Suprapubic skin (tissue), 4 donors: ENCODE measurements around the gene IRS2. TPM values are rescaled to one million over a fixed set of nuclear protein-coding genes. Genes with fewer than 3 reads are reported as not detected.

Experiments used
- DNase-seq, 2 donors: peaks; one replicate each; pipeline ENCODE4 v3.0.0-alpha.2; 2019; ENCODE audit warnings: low spot score in 2 of 2
- H3K27ac ChIP-seq: fragments of 200-600 bp; sonication (generic); one replicate; pipeline ENCODE4 v1.5.1; 2019
- H3K27me3 ChIP-seq: fragments of 200-600 bp; sonication (generic); one replicate; pipeline ENCODE4 v1.5.1; 2019
- H3K36me3 ChIP-seq: fragments of 200-600 bp; sonication (generic); one replicate; pipeline ENCODE4 v1.5.1; 2019
- H3K4me1 ChIP-seq: fragments of 200-600 bp; sonication (generic); one replicate; pipeline ENCODE4 v1.5.1; 2019
- H3K4me3 ChIP-seq: fragments of 200-600 bp; sonication (generic); one replicate; pipeline ENCODE4 v1.5.1; 2019; ENCODE audit warnings: mild to moderate bottlenecking
- H3K9me3 ChIP-seq: fragments of 200-600 bp; sonication (generic); one replicate; pipeline ENCODE4 v1.5.1; 2019
- EP300 ChIP-seq: sonication (generic); formaldehyde crosslinking; IDR thresholded peaks from one replicate; pipeline ENCODE4 v1.6.1; 2017; ENCODE audit warnings: antibody characterized with exemption
- POLR2A ChIP-seq, 2 donors: fragments of 450-650 bp; IDR thresholded peaks; one replicate each; pipeline ENCODE4 v1.6.1; 2017; ENCODE audit warnings: antibody characterized with exemption in 2 of 2, mild to moderate bottlenecking in 2 of 2, moderate library complexity in 2 of 2
- POLR2AphosphoS5 ChIP-seq, 3 donors: sonication (generic); formaldehyde crosslinking; IDR thresholded peaks; one replicate each; pipeline ENCODE4 v1.6.1; 2017; ENCODE audit warnings: antibody characterized with exemption in 3 of 3
- WGBS: methylation state at CpG from one replicate; pipeline ENCODE4 v1.1.5; 2018; 5-methylcytosine and 5-hydroxymethylcytosine counted together
- total RNA-seq, 4 donors: library from RNA; depleted of rRNA; stranded (reverse); fragments of >200 nt; gene quantifications; one replicate each; pipeline ENCODE4 v1.1.0, GENCODE V29; 2016
- TF ChIP-seq, protein P1 (sequence below), 2 donors: fragments of 200-600 bp in 1 of 2; fragments of 450-650 bp in 1 of 2; sonication (generic) in 1 of 2; IDR thresholded peaks; one replicate each; pipeline ENCODE4 v1.5.1; 2016 to 2019; ENCODE audit warnings: antibody characterized with exemption in 2 of 2, mild to moderate bottlenecking in 1 of 2, moderate library complexity in 1 of 2

IRS2 gene
- total RNA-seq, 4 donors from 2014 or later, result 41.1 to 62.5 (median 51.8) TPM

DNA sequence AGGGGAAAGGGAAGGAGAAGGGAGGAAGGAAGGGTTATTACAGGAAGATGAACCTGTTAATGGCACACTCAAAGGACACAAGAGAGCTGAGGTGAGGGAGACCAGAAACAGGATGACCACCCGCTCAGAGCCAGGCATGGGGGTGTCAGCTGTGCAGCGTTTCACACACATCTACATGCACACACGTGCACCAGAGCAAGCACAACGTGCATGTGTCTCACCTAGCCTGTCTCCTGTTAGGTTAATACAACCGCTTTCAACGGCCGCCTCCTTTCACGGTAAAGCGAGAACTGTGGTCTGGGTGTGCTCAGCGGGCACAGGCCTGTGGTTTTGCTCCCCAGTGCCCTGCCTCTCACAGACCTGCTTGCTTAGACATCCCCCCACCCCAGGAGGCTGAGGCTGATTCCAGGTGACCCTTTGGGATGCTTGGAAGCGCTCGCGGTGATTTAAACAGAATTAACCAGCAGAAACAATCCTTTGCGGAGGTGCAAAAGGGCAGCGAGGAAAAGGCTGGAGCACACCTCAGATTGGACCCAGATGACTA, 27.4 kb downstream of the IRS2 start:
- Histone ChIP-seq H3K27me3 (no peaks in the 10 kb centered on the region), H3K4me3 (no peak overlapping the region), H3K36me3 (peaks cover 28% of the 10 kb centered on the region), H3K27ac (no peak overlapping the region), H3K9me3 (no peaks in the 10 kb centered on the region), H3K4me1 (peaks cover 11% of the 10 kb centered on the region)
- no peak for DNase-seq
- TF ChIP-seq, protein P1, sequence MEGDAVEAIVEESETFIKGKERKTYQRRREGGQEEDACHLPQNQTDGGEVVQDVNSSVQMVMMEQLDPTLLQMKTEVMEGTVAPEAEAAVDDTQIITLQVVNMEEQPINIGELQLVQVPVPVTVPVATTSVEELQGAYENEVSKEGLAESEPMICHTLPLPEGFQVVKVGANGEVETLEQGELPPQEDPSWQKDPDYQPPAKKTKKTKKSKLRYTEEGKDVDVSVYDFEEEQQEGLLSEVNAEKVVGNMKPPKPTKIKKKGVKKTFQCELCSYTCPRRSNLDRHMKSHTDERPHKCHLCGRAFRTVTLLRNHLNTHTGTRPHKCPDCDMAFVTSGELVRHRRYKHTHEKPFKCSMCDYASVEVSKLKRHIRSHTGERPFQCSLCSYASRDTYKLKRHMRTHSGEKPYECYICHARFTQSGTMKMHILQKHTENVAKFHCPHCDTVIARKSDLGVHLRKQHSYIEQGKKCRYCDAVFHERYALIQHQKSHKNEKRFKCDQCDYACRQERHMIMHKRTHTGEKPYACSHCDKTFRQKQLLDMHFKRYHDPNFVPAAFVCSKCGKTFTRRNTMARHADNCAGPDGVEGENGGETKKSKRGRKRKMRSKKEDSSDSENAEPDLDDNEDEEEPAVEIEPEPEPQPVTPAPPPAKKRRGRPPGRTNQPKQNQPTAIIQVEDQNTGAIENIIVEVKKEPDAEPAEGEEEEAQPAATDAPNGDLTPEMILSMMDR (IDR thresholded peaks at IDR 0.05), result no peak
- TF ChIP-seq EP300 (no peak), POLR2AphosphoS5 (IDR thresholded peaks at IDR 0.05) (no peak), POLR2A (IDR thresholded peaks at IDR 0.05) (no peak)
- WGBS, result 93% methylated on average over 14 of the region's 15 CpGs

GRCh38 chr13:109756778-109757177, 29.6 kb downstream of the IRS2 start:
- Histone ChIP-seq H3K36me3 (peaks cover 33% of the 10 kb centered on the region), H3K9me3 (no peaks in the 10 kb centered on the region), H3K27me3 (no peaks in the 10 kb centered on the region), H3K27ac (no peak overlapping the region), H3K4me1 (peaks cover 6% of the 10 kb centered on the region), H3K4me3 (no peak overlapping the region)
- TF ChIP-seq, protein P1 (IDR thresholded peaks at IDR 0.05), result no peak
- TF ChIP-seq POLR2A (IDR thresholded peaks at IDR 0.05), result no peak
- TF ChIP-seq EP300, result no peak
- no peak for TF ChIP-seq POLR2AphosphoS5 (IDR thresholded peaks at IDR 0.05)
- DNase-seq, result no peak
- 63% methylated on average over 5 of the region's 5 CpGs for WGBS

DNA sequence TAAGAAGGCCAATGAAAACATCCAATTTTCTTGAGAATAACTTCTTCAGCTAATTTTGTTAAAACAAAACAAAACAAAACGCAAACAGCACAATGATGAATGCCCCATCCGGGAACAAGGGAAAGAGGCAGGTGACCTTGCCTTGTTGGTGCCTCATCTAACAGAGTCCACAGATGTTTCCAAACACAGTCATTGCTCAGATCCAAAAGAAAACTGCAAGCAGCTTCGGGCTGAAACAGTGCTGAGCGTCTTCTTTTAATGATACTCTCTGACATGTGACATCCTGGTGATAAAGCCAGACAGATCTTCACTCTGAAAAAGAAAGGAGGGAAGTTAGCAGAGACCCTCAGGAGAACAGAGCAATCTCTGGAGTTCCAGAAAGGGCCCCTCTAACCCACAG, 30.4 kb downstream of the IRS2 start:
- Histone ChIP-seq H3K9me3 (no peaks in the 10 kb centered on the region), H3K27ac (no peak overlapping the region), H3K27me3 (no peaks in the 10 kb centered on the region), H3K36me3 (peaks cover 33% of the 10 kb centered on the region), H3K4me3 (no peak overlapping the region), H3K4me1 (peaks cover under 1% of the 10 kb centered on the region)
- 85% methylated on average over 4 of the region's 4 CpGs for WGBS
- DNase-seq, result no peak
- TF ChIP-seq EP300 (no peak), POLR2AphosphoS5 (IDR thresholded peaks at IDR 0.05) (no peak)

DNA sequence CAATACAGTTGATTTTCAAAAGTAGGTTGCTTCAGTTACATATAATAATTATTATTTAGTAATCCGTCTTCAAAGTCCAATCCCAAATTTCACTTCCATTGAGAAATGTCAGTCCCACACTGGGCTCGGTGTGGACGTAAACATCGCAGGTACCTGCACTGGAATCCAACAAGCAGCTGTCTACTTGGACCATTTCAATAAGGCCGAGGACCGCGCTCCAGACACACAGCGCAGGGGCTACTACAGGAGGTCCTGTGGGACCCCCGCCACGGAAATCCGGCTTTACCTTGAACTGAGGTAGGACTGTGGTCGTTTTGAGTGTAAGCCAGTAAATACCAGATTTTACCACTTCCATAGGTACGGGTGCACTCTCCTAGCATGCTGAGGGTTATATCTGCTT, 30.8 kb downstream of the IRS2 start:
- DNase-seq, result no peak
- TF ChIP-seq EP300 (no peak), POLR2AphosphoS5 (IDR thresholded peaks at IDR 0.05) (no peak), POLR2A (IDR thresholded peaks at IDR 0.05) (no peak)
- TF ChIP-seq, protein P1 (IDR thresholded peaks at IDR 0.05), result no peak
- Histone ChIP-seq H3K27me3 (no peaks in the 10 kb centered on the region), H3K4me3 (no peak overlapping the region), H3K27ac (no peak overlapping the region), H3K36me3 (peaks cover 33% of the 10 kb centered on the region), H3K4me1 (no peaks in the 10 kb centered on the region), H3K9me3 (no peaks in the 10 kb centered on the region)
- WGBS, result 96% methylated on average over 13 of the region's 13 CpGs

DNA sequence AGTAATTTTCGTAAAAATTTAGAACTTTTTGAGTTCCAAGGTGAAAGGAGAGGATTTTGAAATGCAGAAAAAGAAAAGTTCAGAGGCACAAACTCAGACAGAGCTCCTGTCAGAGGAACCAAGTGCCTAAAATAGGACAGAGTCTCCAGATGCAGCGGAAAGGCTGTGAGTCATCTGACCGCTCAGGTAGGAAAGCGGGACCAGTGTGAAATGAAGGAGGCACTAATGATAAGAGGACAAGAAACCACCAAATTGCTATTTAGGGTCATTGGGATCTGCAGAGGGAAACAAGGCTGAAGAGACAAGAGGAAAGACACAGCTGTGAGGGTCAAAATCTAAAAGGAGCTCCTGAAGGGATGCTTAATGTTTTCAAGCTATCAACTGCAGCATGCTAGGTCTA, 34.9 kb downstream of the IRS2 start:
- peaks cover 30% of the 10 kb centered on the region for H3K36me3 ChIP-seq
- no peaks in the 10 kb centered on the region for H3K9me3 ChIP-seq
- no peak overlapping the region for H3K27ac ChIP-seq
- no peaks in the 10 kb centered on the region for H3K4me1 ChIP-seq
- DNase-seq, result no peak
- WGBS, result 94% methylated on average over 4 of the region's 4 CpGs
- H3K4me3 ChIP-seq, result no peak overlapping the region
- TF ChIP-seq, protein P1 (IDR thresholded peaks at IDR 0.05), result no peak
- TF ChIP-seq POLR2AphosphoS5 (IDR thresholded peaks at IDR 0.05) (no peak), EP300 (no peak), POLR2A (IDR thresholded peaks at IDR 0.05) (no peak)
- no peaks in the 10 kb centered on the region for H3K27me3 ChIP-seq
